HFFc6 (cell line): ENCODE results near the gene LGALS4. TPM values are rescaled to one million over a fixed set of nuclear protein-coding genes. Genes with fewer than 3 reads are reported as not detected.

Experiments
- DNase-seq: peaks from one replicate; pipeline ENCODE4 v3.0.0-alpha.2; 2018
- H3K27ac Mint-ChIP-seq: 2 replicates; pipeline ENCODE4 v1.8.0; 2020; ENCODE audit warnings: mild to moderate bottlenecking, mixed read lengths
- H3K27me3 Mint-ChIP-seq: 2 replicates; pipeline ENCODE4 v1.8.0; 2021; ENCODE audit warnings: mild to moderate bottlenecking, moderate library complexity, mixed read lengths; ENCODE audit not compliant: insufficient read depth
- H3K36me3 Mint-ChIP-seq: 2 replicates; pipeline ENCODE4 v1.8.0; 2021; ENCODE audit warnings: low read depth, mixed read lengths
- H3K4me1 Mint-ChIP-seq: 2 replicates; pipeline ENCODE4 v1.8.0; 2020; ENCODE audit warnings: low read depth, mixed read lengths
- H3K4me3 Mint-ChIP-seq: 2 replicates; pipeline ENCODE4 v1.8.0; 2020; ENCODE audit warnings: mild to moderate bottlenecking, moderate library complexity, mixed read lengths
- H3K9me3 Mint-ChIP-seq: 2 replicates; pipeline ENCODE4 v1.8.0; 2020; ENCODE audit warnings: mild to moderate bottlenecking, mixed read lengths
- total RNA-seq, 6 experiments: library from RNA; stranded (reverse); fragmentation: NEBNext Ultra II Directional; extraction: Animal tissue kit (Norgen Biotek cat#: 25700); gene quantifications; 2 replicates in 1 of 6; 3 replicates in 5 of 6; pipeline ENCODE4 v1.2.3, GENCODE V29; 2021
- TF ChIP-seq, protein P1 (sequence below): fragments of 200-600 bp; sonication (generic); IDR thresholded peaks from 2 replicates; pipeline ENCODE4 v1.5.0; 2021; ENCODE audit warnings: antibody characterized with exemption, mild to moderate bottlenecking

Gene LGALS4
- total RNA-seq, 6 experiments from 2014 or later, result 0.43 TPM; not detected in 5

DNA sequence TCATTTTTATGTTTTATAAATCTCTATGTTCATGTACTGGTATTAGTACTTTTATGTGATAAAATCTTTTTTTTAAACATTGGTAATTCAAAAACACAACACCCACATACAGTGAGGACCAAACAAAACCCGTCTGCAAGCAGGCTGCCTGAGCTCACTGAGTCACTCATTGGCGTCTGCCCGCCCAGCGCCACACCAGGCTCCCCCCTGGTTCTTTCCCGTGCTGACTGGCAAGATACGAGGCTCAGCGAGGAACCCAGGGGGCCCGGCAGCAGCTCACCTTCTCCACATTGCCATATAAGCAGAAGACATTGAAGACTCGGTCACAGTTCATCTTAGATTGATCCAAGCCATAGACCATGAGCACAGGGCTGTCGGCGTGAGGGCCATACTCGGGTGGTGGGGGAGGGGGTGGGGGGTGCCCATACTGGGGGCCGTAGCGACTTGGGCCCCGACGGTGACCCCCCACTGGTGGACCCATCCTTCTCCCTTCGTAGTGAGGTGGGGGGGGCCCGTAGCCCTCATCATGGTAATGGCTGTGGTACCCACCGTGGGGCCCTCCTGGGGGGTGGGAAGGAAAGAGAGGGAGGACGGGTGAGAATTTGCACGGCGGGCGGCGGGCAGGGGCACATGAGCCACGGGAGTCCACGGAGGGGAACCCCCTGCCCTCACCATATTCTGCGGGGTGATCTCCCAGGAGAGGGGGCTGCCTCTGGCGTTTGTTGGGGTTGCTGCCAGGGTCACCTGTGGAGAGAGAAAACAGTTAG is 27.3 kb upstream of the LGALS4 start:
- TF ChIP-seq, protein P1, sequence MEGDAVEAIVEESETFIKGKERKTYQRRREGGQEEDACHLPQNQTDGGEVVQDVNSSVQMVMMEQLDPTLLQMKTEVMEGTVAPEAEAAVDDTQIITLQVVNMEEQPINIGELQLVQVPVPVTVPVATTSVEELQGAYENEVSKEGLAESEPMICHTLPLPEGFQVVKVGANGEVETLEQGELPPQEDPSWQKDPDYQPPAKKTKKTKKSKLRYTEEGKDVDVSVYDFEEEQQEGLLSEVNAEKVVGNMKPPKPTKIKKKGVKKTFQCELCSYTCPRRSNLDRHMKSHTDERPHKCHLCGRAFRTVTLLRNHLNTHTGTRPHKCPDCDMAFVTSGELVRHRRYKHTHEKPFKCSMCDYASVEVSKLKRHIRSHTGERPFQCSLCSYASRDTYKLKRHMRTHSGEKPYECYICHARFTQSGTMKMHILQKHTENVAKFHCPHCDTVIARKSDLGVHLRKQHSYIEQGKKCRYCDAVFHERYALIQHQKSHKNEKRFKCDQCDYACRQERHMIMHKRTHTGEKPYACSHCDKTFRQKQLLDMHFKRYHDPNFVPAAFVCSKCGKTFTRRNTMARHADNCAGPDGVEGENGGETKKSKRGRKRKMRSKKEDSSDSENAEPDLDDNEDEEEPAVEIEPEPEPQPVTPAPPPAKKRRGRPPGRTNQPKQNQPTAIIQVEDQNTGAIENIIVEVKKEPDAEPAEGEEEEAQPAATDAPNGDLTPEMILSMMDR, result no peak
- peak; percentile 24 for DNase-seq
- Mint-ChIP-seq H3K36me3 (peaks cover 82% of the 10 kb centered on the region), H3K27ac (peak overlapping the region; percentile 92), H3K4me3 (peak overlapping the region; percentile 32; the same call in 1 of the 2 replicates), H3K27me3 (peaks cover 25% of the 10 kb centered on the region), H3K4me1 (peaks cover 83% of the 10 kb centered on the region), H3K9me3 (no peaks in the 10 kb centered on the region)

DNA sequence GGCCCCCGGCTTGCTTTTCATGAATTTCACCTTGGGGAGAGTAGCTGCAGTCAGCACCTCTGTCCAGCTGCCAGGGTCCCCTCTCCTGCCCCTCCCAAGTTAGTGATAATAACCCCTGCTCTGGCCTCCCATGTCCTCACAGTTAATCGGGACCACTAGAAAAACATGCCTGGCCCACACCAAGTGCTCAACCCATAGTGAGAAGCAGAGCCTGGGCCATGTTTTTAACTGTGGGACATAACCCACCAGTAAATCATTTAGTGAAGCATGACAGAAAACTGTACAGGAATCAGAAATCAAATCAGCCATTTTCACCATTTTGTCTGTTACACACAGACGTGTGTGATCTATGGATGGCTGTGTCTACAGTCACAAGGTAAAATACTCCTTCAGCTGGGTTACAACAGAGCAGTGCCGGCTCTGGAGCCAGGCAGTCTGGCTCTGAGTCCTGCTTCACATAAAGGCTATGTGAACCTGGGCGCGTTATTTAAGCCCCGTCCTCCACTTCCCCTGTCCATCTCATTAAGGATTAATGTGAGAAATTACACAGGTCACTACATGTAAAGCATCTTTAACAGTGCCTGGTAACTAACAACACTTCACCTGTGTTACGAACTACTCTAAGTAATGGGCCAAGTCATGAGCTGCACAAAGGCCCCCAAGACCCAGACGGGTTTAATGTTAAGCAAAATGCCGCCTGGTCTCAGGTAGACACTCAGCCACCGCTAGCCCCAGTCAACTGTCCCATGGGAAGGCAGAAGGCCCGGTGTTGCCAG is 26.4 kb upstream of the LGALS4 start:
- H3K27ac Mint-ChIP-seq, result peak overlapping the region; percentile 92
- H3K4me3 Mint-ChIP-seq, result peak overlapping the region; percentile 69
- TF ChIP-seq, protein P1, result no peak
- peaks cover 86% of the 10 kb centered on the region for H3K4me1 Mint-ChIP-seq
- peaks cover 25% of the 10 kb centered on the region for H3K27me3 Mint-ChIP-seq
- H3K36me3 Mint-ChIP-seq, result peaks cover 77% of the 10 kb centered on the region
- no peaks in the 10 kb centered on the region for H3K9me3 Mint-ChIP-seq
- DNase-seq, result no peak

DNA sequence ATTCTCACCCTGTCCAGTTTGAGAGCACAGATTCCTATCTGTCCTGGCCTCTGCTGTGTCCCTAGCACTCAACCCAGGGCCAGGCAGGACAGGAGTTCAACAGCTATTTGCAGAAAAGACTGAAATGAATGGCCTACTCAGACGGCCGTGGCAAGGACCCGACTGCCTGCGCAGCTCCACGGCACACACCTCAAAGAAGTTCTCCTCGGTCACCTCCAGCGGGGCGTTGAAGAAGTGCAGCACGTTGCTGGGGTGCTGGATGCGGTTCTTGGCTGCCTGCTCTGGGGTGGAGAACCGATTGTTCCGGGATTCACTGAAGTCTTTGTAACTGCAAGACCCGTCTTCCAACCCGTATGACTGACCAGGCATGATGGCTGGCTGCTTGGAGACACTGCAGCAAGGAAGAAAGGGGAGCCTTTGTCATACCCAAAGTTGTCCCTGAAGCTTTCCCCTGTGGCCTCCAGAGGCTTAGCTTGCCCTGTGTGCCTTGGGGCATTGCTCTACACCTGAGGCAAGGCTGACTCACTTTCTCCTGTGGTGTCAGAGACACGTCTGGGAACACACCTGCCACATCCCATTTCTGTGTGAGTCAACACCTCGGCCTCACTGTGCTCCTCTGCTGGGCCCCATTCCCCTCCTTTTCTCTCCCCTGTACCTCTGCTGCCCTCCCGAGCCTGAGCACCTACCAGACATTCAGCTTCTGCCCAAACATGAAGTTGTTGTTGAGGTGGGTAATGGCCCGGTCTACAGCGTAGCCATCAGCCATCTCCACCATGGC is 25.7 kb upstream of the LGALS4 start:
- peak overlapping the region; percentile 79 for H3K4me3 Mint-ChIP-seq

DNA sequence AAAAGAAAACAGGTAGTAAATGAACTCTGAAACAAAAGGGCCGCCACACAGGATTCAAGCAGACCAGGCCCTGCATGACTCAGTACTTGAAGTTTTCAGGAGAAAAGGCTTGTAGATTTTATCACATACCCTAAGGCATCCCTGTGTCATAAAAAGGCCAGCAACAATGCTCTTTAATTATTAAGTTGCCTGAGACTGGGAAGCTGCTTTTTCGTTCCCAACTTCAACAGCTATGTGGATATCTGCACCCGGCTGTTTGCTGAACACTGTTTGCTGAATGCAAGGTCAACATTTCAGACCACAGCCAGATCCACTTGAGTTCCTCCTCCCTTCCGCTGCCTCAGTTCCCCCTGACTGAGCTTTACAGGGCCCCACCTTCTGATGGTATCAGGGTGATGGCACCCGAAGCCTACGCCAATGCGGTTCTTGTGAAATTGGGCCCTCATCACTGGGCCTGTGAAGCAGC is 24.9 kb upstream of the LGALS4 start:
- H3K9me3 Mint-ChIP-seq, result no peaks in the 10 kb centered on the region
- DNase-seq, result peak; percentile 96
- TF ChIP-seq, protein P1, result no peak
- peak overlapping the region; percentile 92 for H3K27ac Mint-ChIP-seq
- peak overlapping the region; percentile 79 for H3K4me3 Mint-ChIP-seq
- H3K27me3 Mint-ChIP-seq, result peaks cover 15% of the 10 kb centered on the region
- peaks cover 64% of the 10 kb centered on the region for H3K36me3 Mint-ChIP-seq
- H3K4me1 Mint-ChIP-seq, result peaks cover 83% of the 10 kb centered on the region

More for the DNA sequence above, 25.7 kb upstream of the LGALS4 start:
- H3K36me3 Mint-ChIP-seq, result peaks cover 71% of the 10 kb centered on the region
- peaks cover 22% of the 10 kb centered on the region for H3K27me3 Mint-ChIP-seq
- DNase-seq, result peak; percentile 42
- H3K9me3 Mint-ChIP-seq, result no peaks in the 10 kb centered on the region
- TF ChIP-seq, protein P1, result peak; percentile 13; the same call in 1 of the 2 replicates
- H3K27ac Mint-ChIP-seq, result peak overlapping the region; percentile 92
- peaks cover 84% of the 10 kb centered on the region for H3K4me1 Mint-ChIP-seq

DNA sequence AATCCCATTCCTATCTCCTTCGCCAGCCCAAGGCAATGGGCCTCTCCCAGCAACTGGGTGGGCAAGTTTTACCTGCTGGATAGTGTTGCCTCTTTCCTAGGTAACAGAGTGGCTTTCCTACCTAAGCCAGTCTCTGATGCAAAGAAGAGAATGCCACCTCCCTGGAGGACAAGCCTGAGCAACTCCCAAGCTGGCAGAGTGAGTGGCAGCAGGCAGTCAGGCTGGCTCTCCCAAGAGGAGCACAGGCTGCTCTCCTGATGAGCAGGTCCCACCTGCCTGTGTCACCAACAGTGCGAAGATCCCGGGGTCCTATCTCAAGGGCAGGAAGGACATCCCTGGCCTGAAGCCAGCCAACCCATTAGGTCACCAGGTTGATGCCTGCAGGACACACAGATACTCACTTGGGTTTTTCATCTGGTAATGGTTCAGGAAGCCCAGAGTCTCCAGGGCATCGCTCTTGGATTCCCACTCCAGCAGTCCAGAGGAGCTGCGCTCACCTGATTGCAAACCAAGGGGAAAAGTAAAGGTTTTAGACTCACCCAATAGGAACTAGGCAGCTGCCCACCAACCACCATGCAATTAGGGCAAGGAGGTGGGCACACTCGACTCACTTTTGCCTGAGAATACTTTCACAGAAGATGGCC is 24.4 kb upstream of the LGALS4 start:
- no peak for DNase-seq
- peaks cover 81% of the 10 kb centered on the region for H3K4me1 Mint-ChIP-seq
- TF ChIP-seq, protein P1, result no peak
- peak overlapping the region; percentile 79 for H3K4me3 Mint-ChIP-seq
- no peaks in the 10 kb centered on the region for H3K9me3 Mint-ChIP-seq
- peak overlapping the region; percentile 92 for H3K27ac Mint-ChIP-seq
- peaks cover 12% of the 10 kb centered on the region for H3K27me3 Mint-ChIP-seq
- peaks cover 59% of the 10 kb centered on the region for H3K36me3 Mint-ChIP-seq
